ENCODE results near the gene TEAD3. TPM values are rescaled to one million over a fixed set of nuclear protein-coding genes. Genes with fewer than 3 reads are reported as not detected.
"Not testable (repeated sequence)": the region's sequence is repeated elsewhere in the genome, so short reads cannot be mapped to it uniquely, and the experiment has no call there.

TEAD3 gene
- total RNA-seq, 2 donors from 2014 or later = 1.7 to 1.9 TPM

- DNase-seq (no peak), ATAC-seq (replicated peaks in 1 of 2) (no peak)
- H3K27me3 Mint-ChIP-seq (ENCODE audit: low read depth) = no peaks in the 10 kb centered on the region
- no peak overlapping the region for H3K4me3 Mint-ChIP-seq
- H3K36me3 Mint-ChIP-seq (ENCODE audit: insufficient read depth in 2 of 2) = no peaks in the 10 kb centered on the region
- no peaks in the 10 kb centered on the region for H3K9me3 Mint-ChIP-seq
- H3K27ac Mint-ChIP-seq = no peak overlapping the region
- H3K4me1 Mint-ChIP-seq (ENCODE audit: low read depth) = no peaks in the 10 kb centered on the region
These were observed 57.6 kb downstream of the TEAD3 start for GRCh38 chr6:35439308-35439707.

- H3K9me3 Mint-ChIP-seq; H3K4me3 Mint-ChIP-seq; H3K4me1 Mint-ChIP-seq (ENCODE audit: low read depth); H3K27ac Mint-ChIP-seq; ATAC-seq (replicated peaks in 1 of 2); DNase-seq; H3K36me3 Mint-ChIP-seq (ENCODE audit: insufficient read depth in 2 of 2); H3K27me3 Mint-ChIP-seq (ENCODE audit: low read depth): not testable (repeated sequence)
These were observed 58.4 kb downstream of the TEAD3 start for GRCh38 chr6:35438378-35439065.

GRCh38 chr6:35436071-35436857 lies 60.6 kb downstream of the TEAD3 start:
- Mint-ChIP-seq H3K9me3 (no peaks in the 10 kb centered on the region), H3K4me3 (no peak overlapping the region), H3K27me3 (ENCODE audit: low read depth) (no peaks in the 10 kb centered on the region), H3K27ac (no peak overlapping the region), H3K4me1 (ENCODE audit: low read depth) (no peaks in the 10 kb centered on the region), H3K36me3 (ENCODE audit: insufficient read depth in 2 of 2) (no peaks in the 10 kb centered on the region)
- ATAC-seq (replicated peaks in 1 of 2) = peak in 1 of 2 donors; percentile 11
- DNase-seq = no peak

GRCh38 chr6:35435074-35435837 lies 61.6 kb downstream of the TEAD3 start:
- H3K36me3 Mint-ChIP-seq (ENCODE audit: insufficient read depth in 2 of 2) = no peaks in the 10 kb centered on the region
- no peak overlapping the region for H3K4me3 Mint-ChIP-seq
- ATAC-seq (replicated peaks in 1 of 2) (peak in 1 of 2 donors; percentile 17), DNase-seq (no peak)
- H3K27ac Mint-ChIP-seq = no peak overlapping the region
- no peaks in the 10 kb centered on the region for H3K27me3 Mint-ChIP-seq (ENCODE audit: low read depth)
- H3K9me3 Mint-ChIP-seq = no peaks in the 10 kb centered on the region
- H3K4me1 Mint-ChIP-seq (ENCODE audit: low read depth) = no peaks in the 10 kb centered on the region

- H3K27ac Mint-ChIP-seq; DNase-seq; H3K4me3 Mint-ChIP-seq; H3K27me3 Mint-ChIP-seq (ENCODE audit: low read depth); H3K4me1 Mint-ChIP-seq (ENCODE audit: low read depth); ATAC-seq (replicated peaks in 1 of 2): not testable (repeated sequence)
- peaks cover 3 to 12% of the 10 kb centered on the region in 2 donors for H3K9me3 Mint-ChIP-seq
- peaks cover 2 to 12% of the 10 kb centered on the region in 2 donors for H3K36me3 Mint-ChIP-seq (ENCODE audit: insufficient read depth in 2 of 2)
These were observed 64.2 kb downstream of the TEAD3 start for GRCh38 chr6:35432702-35433101.

GRCh38 chr6:35432291-35432690 lies 64.6 kb downstream of the TEAD3 start:
- H3K27me3 Mint-ChIP-seq (ENCODE audit: low read depth) = no peaks in the 10 kb centered on the region
- DNase-seq (no peak), ATAC-seq (replicated peaks in 1 of 2) (no peak)
- H3K4me1 Mint-ChIP-seq (ENCODE audit: low read depth) = no peaks in the 10 kb centered on the region
- no peak overlapping the region for H3K27ac Mint-ChIP-seq
- H3K36me3 Mint-ChIP-seq (ENCODE audit: insufficient read depth in 2 of 2) = peaks cover 2 to 12% of the 10 kb centered on the region in 2 donors
- H3K4me3 Mint-ChIP-seq = no peak overlapping the region
- H3K9me3 Mint-ChIP-seq = peaks cover 3 to 12% of the 10 kb centered on the region in 2 donors

DNA sequence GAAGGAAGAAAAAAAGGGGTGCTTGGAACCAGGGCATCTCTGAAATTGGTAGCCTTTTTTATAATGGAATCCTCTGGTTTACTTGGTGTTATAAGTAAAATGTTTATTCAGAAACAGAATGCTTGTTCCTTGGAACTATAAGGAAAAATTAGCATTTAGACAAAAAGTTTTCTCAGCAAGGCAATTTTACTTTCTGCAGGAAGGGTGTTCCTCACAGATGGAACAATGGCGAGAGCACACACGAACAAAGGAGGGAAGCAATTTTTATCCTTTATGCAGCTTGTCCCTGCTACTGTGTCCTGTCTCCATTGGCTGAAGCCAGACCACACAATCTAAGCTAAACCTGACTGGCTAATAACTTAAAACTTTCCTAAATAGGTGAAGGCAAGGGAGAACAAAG lies 67.4 kb downstream of the TEAD3 start:
- H3K36me3 Mint-ChIP-seq (ENCODE audit: insufficient read depth in 2 of 2) = peaks cover 6 to 14% of the 10 kb centered on the region in 2 donors
- H3K4me3 Mint-ChIP-seq = no peak overlapping the region
- no peaks in the 10 kb centered on the region for H3K27me3 Mint-ChIP-seq (ENCODE audit: low read depth)
- no peaks in the 10 kb centered on the region for H3K4me1 Mint-ChIP-seq (ENCODE audit: low read depth)
- H3K9me3 Mint-ChIP-seq = peaks cover 3 to 12% of the 10 kb centered on the region in 2 donors
- H3K27ac Mint-ChIP-seq = no peak overlapping the region
- no peak for ATAC-seq (replicated peaks in 1 of 2)
- DNase-seq = no peak

DNA sequence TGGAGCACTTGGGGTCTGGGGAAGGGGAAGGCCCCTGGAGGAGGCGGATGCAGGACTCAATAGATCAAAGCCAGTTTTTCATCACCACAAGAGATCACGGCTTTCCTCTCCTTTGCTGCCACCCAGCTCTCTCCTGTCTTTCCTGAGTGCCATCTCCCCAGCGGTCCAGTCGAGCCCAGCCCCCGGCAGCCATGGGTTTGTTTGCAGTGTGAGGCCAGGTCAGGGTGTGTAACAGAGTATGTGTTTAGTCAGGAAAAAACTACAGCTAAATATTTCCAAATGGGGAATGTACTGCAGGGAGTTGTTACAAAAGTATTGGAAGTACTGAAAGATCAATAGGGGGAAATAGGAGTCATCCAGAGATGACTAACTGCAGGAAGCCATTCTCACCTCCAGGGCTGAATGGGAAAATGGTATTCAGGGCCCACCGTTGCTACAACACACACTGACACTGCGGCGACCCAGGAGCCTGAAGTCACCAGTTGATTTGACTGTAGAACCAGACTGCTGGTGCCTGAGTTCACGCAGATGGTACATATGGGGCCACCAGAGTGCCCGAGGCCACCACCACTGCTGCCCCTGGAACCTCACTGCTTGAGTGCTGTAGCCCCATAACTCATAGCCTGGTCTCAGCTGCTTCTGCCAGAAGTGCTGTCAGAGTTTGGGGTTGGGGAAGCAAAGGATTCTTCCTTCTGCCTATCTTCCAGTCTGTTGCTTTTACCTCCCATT lies 68.3 kb downstream of the TEAD3 start:
- no peaks in the 10 kb centered on the region for H3K4me1 Mint-ChIP-seq (ENCODE audit: low read depth)
- no peaks in the 10 kb centered on the region for H3K27me3 Mint-ChIP-seq (ENCODE audit: low read depth)
- H3K9me3 Mint-ChIP-seq = peaks cover 3 to 12% of the 10 kb centered on the region in 2 donors
- ATAC-seq (replicated peaks in 1 of 2) (no peak), DNase-seq (no peak)
- H3K36me3 Mint-ChIP-seq (ENCODE audit: insufficient read depth in 2 of 2) = peaks cover 6 to 14% of the 10 kb centered on the region in 2 donors
- H3K27ac Mint-ChIP-seq = no peak overlapping the region
- H3K4me3 Mint-ChIP-seq = no peak overlapping the region

GRCh38 chr6:35427851-35428321 lies 69.0 kb downstream of the TEAD3 start:
- Mint-ChIP-seq H3K36me3 (ENCODE audit: insufficient read depth in 2 of 2) (peaks cover 6 to 14% of the 10 kb centered on the region in 2 donors), H3K4me1 (ENCODE audit: low read depth) (no peaks in the 10 kb centered on the region), H3K4me3 (no peak overlapping the region), H3K27me3 (ENCODE audit: low read depth) (no peaks in the 10 kb centered on the region), H3K9me3 (peaks cover 3 to 12% of the 10 kb centered on the region in 2 donors), H3K27ac (no peak overlapping the region)
- no peak for ATAC-seq (replicated peaks in 1 of 2)
- no peak for DNase-seq

DNA sequence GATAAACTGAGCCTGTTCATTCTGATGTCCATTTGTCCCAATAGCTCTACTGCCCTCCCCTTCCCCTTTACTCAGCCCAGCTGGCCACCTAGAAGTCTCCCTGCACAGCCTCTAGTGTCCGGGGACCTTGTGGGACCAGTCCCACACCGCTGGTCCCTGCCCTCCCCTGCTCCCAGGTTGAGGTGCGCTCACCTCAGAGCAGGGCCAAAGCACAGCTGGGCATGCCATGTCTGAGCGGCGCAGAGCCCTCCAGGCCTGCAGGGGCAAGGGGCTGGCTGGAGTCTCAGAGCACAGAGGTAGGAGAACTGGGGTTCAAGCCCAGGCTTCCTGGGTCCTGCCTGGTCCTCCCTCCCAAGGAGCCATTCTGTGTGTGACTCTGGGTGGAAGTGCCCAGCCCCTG lies 69.4 kb downstream of the TEAD3 start:
- Mint-ChIP-seq H3K4me1 (ENCODE audit: low read depth) (no peaks in the 10 kb centered on the region), H3K9me3 (peaks cover 3 to 12% of the 10 kb centered on the region in 2 donors), H3K4me3 (no peak overlapping the region), H3K36me3 (ENCODE audit: insufficient read depth in 2 of 2) (peaks cover 7 to 15% of the 10 kb centered on the region in 2 donors), H3K27ac (no peak overlapping the region), H3K27me3 (ENCODE audit: low read depth) (no peaks in the 10 kb centered on the region)
- DNase-seq (no peak), ATAC-seq (replicated peaks in 1 of 2) (no peak)

GRCh38 chr6:35426074-35426473 lies 70.8 kb downstream of the TEAD3 start:
- Mint-ChIP-seq H3K4me1 (ENCODE audit: low read depth) (no peaks in the 10 kb centered on the region), H3K27ac (peak overlapping the region; percentile 8), H3K36me3 (ENCODE audit: insufficient read depth in 2 of 2) (peaks cover 7 to 15% of the 10 kb centered on the region in 2 donors), H3K27me3 (ENCODE audit: low read depth) (no peaks in the 10 kb centered on the region), H3K4me3 (no peak overlapping the region), H3K9me3 (peaks cover 3 to 12% of the 10 kb centered on the region in 2 donors)
- DNase-seq (no peak), ATAC-seq (replicated peaks in 1 of 2) (no peak)

DNA sequence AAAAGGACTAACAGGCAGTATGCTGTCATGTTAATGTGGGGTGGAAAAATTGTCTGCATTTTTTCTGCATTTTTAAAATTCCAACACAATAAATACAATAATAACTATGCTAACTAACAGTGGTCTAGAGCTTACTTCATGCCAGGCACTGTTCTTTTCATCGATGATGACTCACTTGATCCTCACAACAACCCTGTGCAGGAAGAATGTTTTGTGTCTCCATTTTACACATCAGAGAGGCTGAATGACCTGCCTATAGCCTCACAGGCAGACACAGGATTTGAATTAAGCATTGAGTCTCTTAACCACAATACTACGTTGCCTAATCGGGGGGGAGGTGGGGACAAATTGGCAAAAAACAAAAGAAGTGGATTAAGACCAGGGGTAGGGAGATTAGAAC lies 71.6 kb downstream of the TEAD3 start:
- no peak overlapping the region for H3K27ac Mint-ChIP-seq
- no peak overlapping the region for H3K4me3 Mint-ChIP-seq
- no peak for DNase-seq
- no peaks in the 10 kb centered on the region for H3K27me3 Mint-ChIP-seq (ENCODE audit: low read depth)
- H3K4me1 Mint-ChIP-seq (ENCODE audit: low read depth) = no peaks in the 10 kb centered on the region
- ATAC-seq (replicated peaks in 1 of 2) = no peak
- peaks cover 10 to 15% of the 10 kb centered on the region in 2 donors for H3K36me3 Mint-ChIP-seq (ENCODE audit: insufficient read depth in 2 of 2)
- H3K9me3 Mint-ChIP-seq = peaks cover 3 to 12% of the 10 kb centered on the region in 2 donors
